DOHH2 (cell line): ENCODE measurements around the gene RAC3.

Experiments
- EZH2phosphoT487 ChIP-seq: fragments of 200-600 bp; sonication (generic); IDR thresholded peaks from 2 replicates; pipeline ENCODE4 v1.6.1; 2017; ENCODE audit warnings: borderline replicate concordance, mild to moderate bottlenecking, antibody characterized with exemption, low read length, moderate library complexity, mixed read lengths
- TF ChIP-seq, protein P1 (sequence below): fragments of 200-600 bp; sonication (generic); IDR thresholded peaks from one replicate; pipeline ENCODE4 v1.5.1; 2014; ENCODE audit warnings: antibody characterized with exemption, mild to moderate bottlenecking, low read depth, low read length; ENCODE audit not compliant: poor library complexity, severe bottlenecking

DNA sequence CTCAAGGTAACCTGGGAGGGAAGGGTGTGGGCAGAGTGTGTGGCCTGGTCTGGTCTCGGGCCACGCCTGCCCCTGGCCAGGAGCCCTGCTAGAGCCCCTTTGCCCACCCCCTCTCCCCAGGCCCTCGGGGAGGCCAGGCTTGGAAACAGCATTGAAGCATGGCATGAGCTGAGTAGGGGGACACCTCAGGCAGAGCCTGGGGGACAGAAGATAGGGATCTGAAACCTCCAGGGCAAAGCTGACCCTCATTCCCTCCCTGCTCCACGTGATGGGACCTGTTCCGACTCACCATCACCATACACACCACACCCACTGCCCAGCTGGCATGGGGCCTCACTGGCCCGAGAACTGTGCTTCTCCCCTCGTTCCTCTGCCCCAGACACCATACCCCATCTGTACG lies 17.6 kb downstream of the RAC3 start:
- TF ChIP-seq EZH2phosphoT487: no peak
- TF ChIP-seq, protein P1, sequence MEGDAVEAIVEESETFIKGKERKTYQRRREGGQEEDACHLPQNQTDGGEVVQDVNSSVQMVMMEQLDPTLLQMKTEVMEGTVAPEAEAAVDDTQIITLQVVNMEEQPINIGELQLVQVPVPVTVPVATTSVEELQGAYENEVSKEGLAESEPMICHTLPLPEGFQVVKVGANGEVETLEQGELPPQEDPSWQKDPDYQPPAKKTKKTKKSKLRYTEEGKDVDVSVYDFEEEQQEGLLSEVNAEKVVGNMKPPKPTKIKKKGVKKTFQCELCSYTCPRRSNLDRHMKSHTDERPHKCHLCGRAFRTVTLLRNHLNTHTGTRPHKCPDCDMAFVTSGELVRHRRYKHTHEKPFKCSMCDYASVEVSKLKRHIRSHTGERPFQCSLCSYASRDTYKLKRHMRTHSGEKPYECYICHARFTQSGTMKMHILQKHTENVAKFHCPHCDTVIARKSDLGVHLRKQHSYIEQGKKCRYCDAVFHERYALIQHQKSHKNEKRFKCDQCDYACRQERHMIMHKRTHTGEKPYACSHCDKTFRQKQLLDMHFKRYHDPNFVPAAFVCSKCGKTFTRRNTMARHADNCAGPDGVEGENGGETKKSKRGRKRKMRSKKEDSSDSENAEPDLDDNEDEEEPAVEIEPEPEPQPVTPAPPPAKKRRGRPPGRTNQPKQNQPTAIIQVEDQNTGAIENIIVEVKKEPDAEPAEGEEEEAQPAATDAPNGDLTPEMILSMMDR: no peak
